Body of pancreas (tissue), 4 donors: ENCODE measurements around the gene MTX3.

Experiments
- POLR2A ChIP-seq, 3 donors: fragments of 450-650 bp; IDR thresholded peaks; one replicate each; pipeline ENCODE4 v1.6.1; 2016; ENCODE audit warnings: antibody characterized with exemption in 3 of 3, mild to moderate bottlenecking in 2 of 3
- TF ChIP-seq, protein P1 (sequence below), 7 experiments: fragments of 450-650 bp in 4 of 7; fragments of 200-600 bp in 3 of 7; sonication (generic) in 3 of 7; IDR thresholded peaks; one replicate each; pipeline ENCODE4 v1.5.1; 2016 to 2019; ENCODE audit warnings: antibody characterized with exemption in 7 of 7

- no peak for TF ChIP-seq POLR2A (IDR thresholded peaks at IDR 0.05)
- TF ChIP-seq, protein P1, sequence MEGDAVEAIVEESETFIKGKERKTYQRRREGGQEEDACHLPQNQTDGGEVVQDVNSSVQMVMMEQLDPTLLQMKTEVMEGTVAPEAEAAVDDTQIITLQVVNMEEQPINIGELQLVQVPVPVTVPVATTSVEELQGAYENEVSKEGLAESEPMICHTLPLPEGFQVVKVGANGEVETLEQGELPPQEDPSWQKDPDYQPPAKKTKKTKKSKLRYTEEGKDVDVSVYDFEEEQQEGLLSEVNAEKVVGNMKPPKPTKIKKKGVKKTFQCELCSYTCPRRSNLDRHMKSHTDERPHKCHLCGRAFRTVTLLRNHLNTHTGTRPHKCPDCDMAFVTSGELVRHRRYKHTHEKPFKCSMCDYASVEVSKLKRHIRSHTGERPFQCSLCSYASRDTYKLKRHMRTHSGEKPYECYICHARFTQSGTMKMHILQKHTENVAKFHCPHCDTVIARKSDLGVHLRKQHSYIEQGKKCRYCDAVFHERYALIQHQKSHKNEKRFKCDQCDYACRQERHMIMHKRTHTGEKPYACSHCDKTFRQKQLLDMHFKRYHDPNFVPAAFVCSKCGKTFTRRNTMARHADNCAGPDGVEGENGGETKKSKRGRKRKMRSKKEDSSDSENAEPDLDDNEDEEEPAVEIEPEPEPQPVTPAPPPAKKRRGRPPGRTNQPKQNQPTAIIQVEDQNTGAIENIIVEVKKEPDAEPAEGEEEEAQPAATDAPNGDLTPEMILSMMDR (IDR thresholded peaks at IDR 0.05) = no peak
These were observed 58.3 kb downstream of the MTX3 start for GRCh38 chr5:79932510-79933504.
